SK-N-SH (cell line): Measurements from ENCODE around the gene HLA-DQB1. TPM values are rescaled to one million over a fixed set of nuclear protein-coding genes. Genes with fewer than 3 reads are reported as not detected.
"Not testable (repeated sequence)": the region's sequence is repeated elsewhere in the genome, so short reads cannot be mapped to it uniquely, and the experiment has no call there.

Source experiments
- CTCF ChIA-PET: fragments of 300-600, 350-600 bp; formaldehyde crosslinking; extraction: SDS; loops from one replicate; lab custom pipeline; 2021; lab: Yijun Ruan, JAX
- POLR2A ChIA-PET: fragments of 350-600 bp; sonication (Branson Sonifier 250); formaldehyde crosslinking; extraction: SDS; loops from one replicate; lab custom pipeline; 2020; ENCODE audit warnings: antibody characterized with exemption, inconsistent platforms; lab: Yijun Ruan, JAX
- DNase-seq: peaks from one replicate; pipeline ENCODE4 v3.0.0; 2012
- H2AFZ ChIP-seq: fragments of 200-600 bp; sonication (generic); 2 replicates; pipeline ENCODE4 v1.8.1; 2016; ENCODE audit warnings: antibody characterized with exemption, mild to moderate bottlenecking, low read depth
- H3F3A ChIP-seq: fragments of 200-600 bp; sonication (generic); replicated peaks from 2 replicates; pipeline ENCODE3; 2016; ENCODE audit warnings: antibody characterized with exemption, mild to moderate bottlenecking; ENCODE audit not compliant: insufficient read depth
- H3K27ac ChIP-seq, 2 experiments: fragments of 200-500 bp in 1 of 2; fragments of 200-600 bp in 1 of 2; sonication (Bioruptor generic) in 1 of 2; sonication (generic), shearing (Covaris generic) in 1 of 2; 2 replicates each; pipeline versions ENCODE4 v1.5.1 to v1.6.1; 2014 to 2016; ENCODE audit warnings: low read depth in 2 of 2, inconsistent platforms in 1 of 2, low read length in 1 of 2, mild to moderate bottlenecking in 1 of 2, mixed read lengths in 1 of 2
- H3K27me3 ChIP-seq: fragments of 200-600 bp; sonication (generic), shearing (Covaris generic); 2 replicates; pipeline ENCODE4 v1.6.1; 2016; ENCODE audit warnings: mixed run types; ENCODE audit not compliant: insufficient read depth
- H3K36me3 ChIP-seq, 2 experiments: fragments of 200-500 bp in 1 of 2; fragments of 200-600 bp in 1 of 2; sonication (Bioruptor generic) in 1 of 2; sonication (generic) in 1 of 2; replicated peaks in 1 of 2; 2 replicates each; pipeline versions ENCODE3 to v1.5.1; 2014 to 2016; ENCODE audit warnings: low read length in 1 of 2, mild to moderate bottlenecking in 1 of 2; ENCODE audit not compliant: insufficient read depth in 2 of 2, control insufficient read depth in 1 of 2
- H3K4me1 ChIP-seq, 2 experiments: fragments of 200-500 bp in 1 of 2; fragments of 200-600 bp in 1 of 2; sonication (Bioruptor generic) in 1 of 2; sonication (generic), shearing (Covaris generic) in 1 of 2; 2 replicates each; pipeline versions ENCODE4 v1.5.1 to v1.6.1; 2014 to 2016; ENCODE audit warnings: low read depth in 1 of 2, low read length in 1 of 2, mixed run types in 1 of 2; ENCODE audit not compliant: insufficient read depth in 2 of 2, control insufficient read depth in 1 of 2
- H3K4me2 ChIP-seq: fragments of 200-600 bp; sonication (generic), shearing (Covaris generic); 2 replicates; pipeline ENCODE4 v1.6.1; 2017; ENCODE audit warnings: mixed run types
- H3K4me3 ChIP-seq, 2 experiments: fragments of 200-500 bp in 1 of 2; fragments of 200-600 bp in 1 of 2; sonication (Bioruptor generic) in 1 of 2; sonication (generic), shearing (Covaris generic) in 1 of 2; 2 replicates each; pipeline versions ENCODE4 v1.5.1 to v1.8.1; 2014 to 2016; ENCODE audit warnings: low read depth in 2 of 2, inconsistent platforms in 1 of 2, low read length in 1 of 2, mild to moderate bottlenecking in 1 of 2, mixed read lengths in 1 of 2, moderate library complexity in 1 of 2
- H3K79me2 ChIP-seq: fragments of 200-600 bp; sonication (generic); 2 replicates; pipeline ENCODE4 v1.8.1; 2017; ENCODE audit warnings: mild to moderate bottlenecking; ENCODE audit not compliant: insufficient read depth
- H3K9ac ChIP-seq: fragments of 200-600 bp; sonication (generic); 2 replicates; pipeline ENCODE4 v1.6.1; 2017; ENCODE audit warnings: mixed run types
- H3K9me2 ChIP-seq: fragments of 200-600 bp; sonication (generic); 2 replicates; pipeline ENCODE4 v1.6.1; 2017; ENCODE audit warnings: mixed run types
- H3K9me3 ChIP-seq: fragments of 200-600 bp; sonication (generic); 2 replicates; pipeline ENCODE4 v1.6.1; 2017; ENCODE audit warnings: mixed run types, mild to moderate bottlenecking, moderate library complexity
- H4K20me1 ChIP-seq: fragments of 200-600 bp; sonication (generic); 2 replicates; pipeline ENCODE4 v1.6.1; 2017; ENCODE audit warnings: mild to moderate bottlenecking, mixed run types; ENCODE audit not compliant: insufficient read depth
- EP300 ChIP-seq, 2 experiments: IDR thresholded peaks; 2 replicates each; pipeline versions ENCODE4 v1.4.0 to v1.6.1; 2012; ENCODE audit warnings: borderline replicate concordance in 1 of 2, low read depth in 1 of 2, low read length in 1 of 2
- FOXM1 ChIP-seq: IDR thresholded peaks from 2 replicates; pipeline ENCODE4 v1.4.0; 2012; ENCODE audit warnings: low read depth, mild to moderate bottlenecking
- GABPA ChIP-seq: IDR thresholded peaks from 2 replicates; pipeline ENCODE4 v1.4.0; 2012; ENCODE audit warnings: low read depth, mild to moderate bottlenecking
- NFIC ChIP-seq: IDR thresholded peaks from 2 replicates; pipeline ENCODE4 v1.4.0; 2012; ENCODE audit warnings: borderline replicate concordance
- POLR2AphosphoS5 ChIP-seq: IDR thresholded peaks from 2 replicates; pipeline ENCODE4 v1.6.1; 2012; ENCODE audit warnings: low read depth, low read length
- TCF12 ChIP-seq: IDR thresholded peaks from 2 replicates; pipeline ENCODE4 v1.4.0; 2012
- WGBS: methylation state at CpG from one replicate; pipeline ENCODE4 v1.1.6; 2017; ENCODE audit warnings: low lambda C conversion rate; 5-methylcytosine and 5-hydroxymethylcytosine counted together
- polyA plus RNA-seq, 3 experiments: library from polyadenylated mRNA; depleted of rRNA; stranded (reverse); fragments of >200 nt; gene quantifications; 2 replicates each; pipeline ENCODE4 v1.2.3, GENCODE V29; 2012
- TF ChIP-seq, protein P1 (sequence below): fragments of 200-600 bp; sonication (generic); IDR thresholded peaks from 2 replicates; pipeline ENCODE4 v1.6.1; 2017; ENCODE audit warnings: antibody characterized with exemption, mild to moderate bottlenecking, moderate library complexity
- TF ChIP-seq, protein P2 (sequence below): IDR thresholded peaks from 2 replicates; pipeline ENCODE4 v1.4.0; 2012; ENCODE audit warnings: low read depth, borderline replicate concordance

HLA-DQB1 gene
- polyA plus RNA-seq, 1 of the 3 experiments (the other 2 are of a cell fraction) = not detected

DNA sequence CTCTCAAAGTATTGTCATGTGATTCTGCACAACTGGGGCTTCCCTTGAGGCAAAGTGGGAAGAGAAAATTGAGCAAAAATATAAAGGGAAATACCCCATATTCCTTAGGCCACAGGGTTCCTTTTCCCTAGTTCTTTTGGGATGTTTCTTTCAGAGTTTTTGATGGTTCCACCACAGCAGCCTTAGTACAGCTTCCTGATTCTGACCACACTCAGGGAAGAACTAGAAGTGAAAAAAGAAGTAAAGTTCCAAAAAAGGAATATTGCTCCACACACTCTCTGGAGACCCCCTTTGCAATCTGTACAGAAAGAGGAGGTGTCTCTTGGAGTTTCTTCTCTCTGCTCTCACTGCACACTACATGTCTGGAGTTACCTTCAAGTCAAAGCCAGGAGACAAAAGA is 46.8 kb upstream of the HLA-DQB1 start (continued):
- TF ChIP-seq FOXM1 (no peak), TCF12 (no peak), POLR2AphosphoS5 (no peak), EP300 (IDR thresholded peaks at IDR 0.05; ENCODE audit: borderline replicate concordance in 1 of 2, low read depth in 1 of 2, low read length in 1 of 2) (no peak)
- TF ChIP-seq, protein P1, sequence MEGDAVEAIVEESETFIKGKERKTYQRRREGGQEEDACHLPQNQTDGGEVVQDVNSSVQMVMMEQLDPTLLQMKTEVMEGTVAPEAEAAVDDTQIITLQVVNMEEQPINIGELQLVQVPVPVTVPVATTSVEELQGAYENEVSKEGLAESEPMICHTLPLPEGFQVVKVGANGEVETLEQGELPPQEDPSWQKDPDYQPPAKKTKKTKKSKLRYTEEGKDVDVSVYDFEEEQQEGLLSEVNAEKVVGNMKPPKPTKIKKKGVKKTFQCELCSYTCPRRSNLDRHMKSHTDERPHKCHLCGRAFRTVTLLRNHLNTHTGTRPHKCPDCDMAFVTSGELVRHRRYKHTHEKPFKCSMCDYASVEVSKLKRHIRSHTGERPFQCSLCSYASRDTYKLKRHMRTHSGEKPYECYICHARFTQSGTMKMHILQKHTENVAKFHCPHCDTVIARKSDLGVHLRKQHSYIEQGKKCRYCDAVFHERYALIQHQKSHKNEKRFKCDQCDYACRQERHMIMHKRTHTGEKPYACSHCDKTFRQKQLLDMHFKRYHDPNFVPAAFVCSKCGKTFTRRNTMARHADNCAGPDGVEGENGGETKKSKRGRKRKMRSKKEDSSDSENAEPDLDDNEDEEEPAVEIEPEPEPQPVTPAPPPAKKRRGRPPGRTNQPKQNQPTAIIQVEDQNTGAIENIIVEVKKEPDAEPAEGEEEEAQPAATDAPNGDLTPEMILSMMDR = no peak
- TF ChIP-seq, protein P2, sequence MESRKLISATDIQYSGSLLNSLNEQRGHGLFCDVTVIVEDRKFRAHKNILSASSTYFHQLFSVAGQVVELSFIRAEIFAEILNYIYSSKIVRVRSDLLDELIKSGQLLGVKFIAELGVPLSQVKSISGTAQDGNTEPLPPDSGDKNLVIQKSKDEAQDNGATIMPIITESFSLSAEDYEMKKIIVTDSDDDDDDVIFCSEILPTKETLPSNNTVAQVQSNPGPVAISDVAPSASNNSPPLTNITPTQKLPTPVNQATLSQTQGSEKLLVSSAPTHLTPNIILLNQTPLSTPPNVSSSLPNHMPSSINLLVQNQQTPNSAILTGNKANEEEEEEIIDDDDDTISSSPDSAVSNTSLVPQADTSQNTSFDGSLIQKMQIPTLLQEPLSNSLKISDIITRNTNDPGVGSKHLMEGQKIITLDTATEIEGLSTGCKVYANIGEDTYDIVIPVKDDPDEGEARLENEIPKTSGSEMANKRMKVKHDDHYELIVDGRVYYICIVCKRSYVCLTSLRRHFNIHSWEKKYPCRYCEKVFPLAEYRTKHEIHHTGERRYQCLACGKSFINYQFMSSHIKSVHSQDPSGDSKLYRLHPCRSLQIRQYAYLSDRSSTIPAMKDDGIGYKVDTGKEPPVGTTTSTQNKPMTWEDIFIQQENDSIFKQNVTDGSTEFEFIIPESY = no peak
- TF ChIP-seq, all 33 proteins: peak for 0

DNA sequence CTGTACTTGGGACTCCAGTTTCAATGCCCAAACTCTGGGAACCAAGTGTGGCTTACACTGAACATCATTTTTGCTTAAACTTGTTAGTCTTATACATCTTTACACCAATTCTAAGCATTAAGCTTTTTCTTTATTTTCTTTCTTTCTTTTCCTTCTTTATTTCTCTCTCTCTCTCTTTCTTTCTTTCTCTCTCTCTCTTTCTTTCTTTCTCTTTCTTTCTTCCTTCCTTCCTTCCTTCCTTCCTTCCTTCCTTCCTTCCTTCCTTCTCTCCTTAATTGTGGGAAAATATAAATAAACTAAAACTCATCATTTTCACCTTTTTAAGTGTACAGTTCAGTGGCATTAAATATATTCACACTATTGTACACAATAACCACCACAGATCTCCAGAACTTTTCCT is 43.2 kb upstream of the HLA-DQB1 start:
- Histone ChIP-seq H3K9ac (no peak overlapping the region), H3K4me3 (no peak overlapping the region), H2AFZ (no peak overlapping the region), H3K27ac (no peak overlapping the region), H3K4me1 (no peaks in the 10 kb centered on the region), H3K27me3 (no peaks in the 10 kb centered on the region; the same call in 1 of the 2 replicates), H3F3A (no peaks in the 10 kb centered on the region), H4K20me1 (no peaks in the 10 kb centered on the region), H3K9me2 (no peaks in the 10 kb centered on the region), H3K9me3 (no peaks in the 10 kb centered on the region), H3K79me2 (no peaks in the 10 kb centered on the region), H3K4me2 (no peak overlapping the region), H3K36me3 (no peaks in the 10 kb centered on the region)
- no peak for DNase-seq
- ChIA-PET CTCF (no interaction called here), POLR2A (no interaction called here)
- TF ChIP-seq FOXM1 (no peak), GABPA (no peak), NFIC (no peak)

DNA sequence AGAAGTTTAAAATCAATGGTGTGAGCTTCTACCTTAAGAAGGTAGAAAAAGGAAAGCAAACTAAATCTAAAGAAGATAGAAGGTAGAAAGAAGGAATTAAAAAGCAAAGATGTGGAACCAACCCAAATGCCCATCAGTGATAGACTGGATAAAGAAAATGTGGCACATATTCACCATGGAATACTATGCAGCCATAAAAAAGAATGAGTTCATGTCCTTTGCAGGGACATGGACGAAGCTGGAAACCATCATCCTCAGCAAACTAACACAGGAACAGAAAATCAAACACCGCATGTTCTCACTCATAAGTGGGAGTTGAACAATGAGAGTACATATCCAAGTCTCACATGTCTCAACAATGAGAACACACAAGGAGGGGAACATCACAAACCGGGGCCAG is 38.7 kb upstream of the HLA-DQB1 start:
- H3K9ac ChIP-seq, POLR2A ChIA-PET, CTCF ChIA-PET, H3K9me3 ChIP-seq, DNase-seq, H3K9me2 ChIP-seq, H3K4me3 ChIP-seq, H3K4me2 ChIP-seq, H3K4me1 ChIP-seq, H3K36me3 ChIP-seq, H3K27ac ChIP-seq, H3F3A ChIP-seq, H2AFZ ChIP-seq, H3K27me3 ChIP-seq, H4K20me1 ChIP-seq, H3K79me2 ChIP-seq: not testable (repeated sequence)
- 9% methylated on average over 3 of the region's 3 CpGs for WGBS
